ENCODE data around the gene ZNF256. TPM values are rescaled to one million over a fixed set of nuclear protein-coding genes. Genes with fewer than 3 reads are reported as not detected.

Gene ZNF256
- polyA plus RNA-seq, 4 donors: 1.3 to 7.7 (median 2.4) TPM

DNA sequence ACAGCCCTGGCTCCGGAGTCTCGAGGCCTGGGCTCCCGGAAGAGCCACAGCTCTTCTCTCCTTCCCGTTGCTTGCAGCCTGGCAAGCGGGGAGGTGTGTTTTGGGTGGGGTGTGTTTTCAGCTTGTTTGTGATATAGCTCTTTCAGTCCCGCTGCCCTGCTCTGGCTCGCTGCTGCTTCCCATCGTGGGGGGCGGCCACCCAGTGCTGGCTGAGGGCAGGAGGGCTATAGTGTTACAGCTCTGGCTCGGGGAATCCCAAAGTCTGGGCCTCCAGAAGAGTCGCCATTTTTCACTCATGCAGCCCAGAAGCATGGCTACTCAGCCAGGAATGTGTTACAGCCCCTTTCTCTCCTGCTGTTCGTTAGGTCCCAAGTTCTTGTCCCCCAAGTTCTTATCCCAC is 2.2 kb upstream of the ZNF256 start:
- Histone ChIP-seq H3K4me3 (ENCODE audit: low read depth in 1 of 3, low read length in 3 of 3) (no peak overlapping the region), H3K27me3 (ENCODE audit: control insufficient read depth in 3 of 3, insufficient read depth in 3 of 3, low read length in 3 of 3) (no peaks in the 10 kb centered on the region), H3K27ac (ENCODE audit: low read depth in 1 of 3, low read length in 2 of 3) (no peak overlapping the region), H3K9me3 (ENCODE audit: control insufficient read depth in 2 of 2, insufficient read depth in 1 of 2, low read depth in 1 of 2, low read length in 1 of 2) (peaks cover 6 to 69% of the 10 kb centered on the region in 2 donors), H3K4me1 (ENCODE audit: control insufficient read depth in 3 of 3, insufficient read depth in 2 of 3, low read depth in 1 of 3, low read length in 2 of 3) (peaks cover 0 to 8% (median 6%) of the 10 kb centered on the region in 3 donors), H3K36me3 (ENCODE audit: control insufficient read depth in 3 of 3, insufficient read depth in 2 of 3, low read depth in 1 of 3, low read length in 3 of 3) (peaks cover 0 to 4% (median 2%) of the 10 kb centered on the region in 3 donors)
- DNase-seq (no peak), FAIRE-seq (no peak)
- 92 to 95% (median 92%) methylated on average over 11 to 12 of the region's 12 CpGs for WGBS, 3 donors

DNA sequence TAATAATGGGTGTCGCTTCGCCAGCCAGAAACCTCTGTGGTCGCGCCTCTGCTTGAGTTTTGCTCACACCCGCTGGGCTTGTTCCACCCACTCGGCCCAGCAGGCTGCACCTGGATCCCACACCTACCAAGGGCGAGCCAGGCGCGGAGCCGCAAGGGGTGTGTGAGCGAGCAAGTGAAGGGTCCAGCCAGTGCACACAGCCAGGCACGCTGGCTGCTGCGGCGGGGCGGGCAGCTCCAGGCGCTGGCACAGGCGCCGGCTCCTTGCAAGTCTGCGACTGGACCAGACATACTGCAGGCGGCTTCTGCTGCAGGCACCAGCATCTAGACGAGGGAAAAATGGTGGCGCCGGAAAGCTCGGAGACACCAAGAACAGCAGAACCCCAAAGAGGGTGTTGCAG is 1.8 kb upstream of the ZNF256 start:
- WGBS, 3 donors: 92 to 96% (median 94%) methylated on average over 21 to 24 of the region's 24 CpGs
- FAIRE-seq (no peak), DNase-seq (no peak)
- peaks cover 0 to 8% (median 6%) of the 10 kb centered on the region in 3 donors for H3K4me1 ChIP-seq (ENCODE audit: control insufficient read depth in 3 of 3, insufficient read depth in 2 of 3, low read depth in 1 of 3, low read length in 2 of 3)
- H3K9me3 ChIP-seq (ENCODE audit: control insufficient read depth in 2 of 2, insufficient read depth in 1 of 2, low read depth in 1 of 2, low read length in 1 of 2): peaks cover 6 to 69% of the 10 kb centered on the region in 2 donors
- H3K36me3 ChIP-seq (ENCODE audit: control insufficient read depth in 3 of 3, insufficient read depth in 2 of 3, low read depth in 1 of 3, low read length in 3 of 3): peaks cover 0 to 6% (median 4%) of the 10 kb centered on the region in 3 donors
- H3K27ac ChIP-seq (ENCODE audit: low read depth in 1 of 3, low read length in 2 of 3): no peak overlapping the region
- no peak overlapping the region for H3K4me3 ChIP-seq (ENCODE audit: low read depth in 1 of 3, low read length in 3 of 3)
- no peaks in the 10 kb centered on the region for H3K27me3 ChIP-seq (ENCODE audit: control insufficient read depth in 3 of 3, insufficient read depth in 3 of 3, low read length in 3 of 3)

DNA sequence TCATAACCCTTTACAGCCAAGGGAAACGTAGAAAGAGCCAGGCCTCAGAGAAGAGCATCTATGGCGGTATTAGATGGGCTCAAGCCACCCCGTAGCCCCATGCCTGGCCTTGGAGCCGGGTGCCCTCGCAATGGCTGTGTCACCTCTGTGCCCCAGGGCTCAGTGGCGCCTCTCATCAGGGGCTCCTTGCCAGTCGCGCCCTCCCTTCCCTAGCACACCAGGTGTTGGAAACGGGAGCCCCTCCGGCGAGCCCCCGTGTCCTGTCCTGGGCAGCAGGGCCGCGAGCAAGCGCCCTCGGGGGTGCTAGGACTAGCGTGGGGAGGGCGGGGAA is 453 bp downstream of the ZNF256 start:
- Histone ChIP-seq H3K9me3 (ENCODE audit: control insufficient read depth in 2 of 2, insufficient read depth in 1 of 2, low read depth in 1 of 2, low read length in 1 of 2) (peaks cover 12 to 69% of the 10 kb centered on the region in 2 donors), H3K27me3 (ENCODE audit: control insufficient read depth in 3 of 3, insufficient read depth in 3 of 3, low read length in 3 of 3) (no peaks in the 10 kb centered on the region), H3K4me3 (ENCODE audit: low read depth in 1 of 3, low read length in 3 of 3) (peak overlapping the region; percentile 74 to 82 (median 78)), H3K36me3 (ENCODE audit: control insufficient read depth in 3 of 3, insufficient read depth in 2 of 3, low read depth in 1 of 3, low read length in 3 of 3) (peaks cover 5 to 25% (median 17%) of the 10 kb centered on the region in 3 donors), H3K27ac (ENCODE audit: low read depth in 1 of 3, low read length in 2 of 3) (peak overlapping the region in 2 of 3 donors; percentile 70 to 86), H3K4me1 (ENCODE audit: control insufficient read depth in 3 of 3, insufficient read depth in 2 of 3, low read depth in 1 of 3, low read length in 2 of 3) (peaks cover 0 to 8% (median 6%) of the 10 kb centered on the region in 3 donors)
- no peak for DNase-seq
- FAIRE-seq: no peak
- WGBS, 3 donors: 1 to 3% (median 3%) methylated on average over 18 of the region's 18 CpGs

DNA sequence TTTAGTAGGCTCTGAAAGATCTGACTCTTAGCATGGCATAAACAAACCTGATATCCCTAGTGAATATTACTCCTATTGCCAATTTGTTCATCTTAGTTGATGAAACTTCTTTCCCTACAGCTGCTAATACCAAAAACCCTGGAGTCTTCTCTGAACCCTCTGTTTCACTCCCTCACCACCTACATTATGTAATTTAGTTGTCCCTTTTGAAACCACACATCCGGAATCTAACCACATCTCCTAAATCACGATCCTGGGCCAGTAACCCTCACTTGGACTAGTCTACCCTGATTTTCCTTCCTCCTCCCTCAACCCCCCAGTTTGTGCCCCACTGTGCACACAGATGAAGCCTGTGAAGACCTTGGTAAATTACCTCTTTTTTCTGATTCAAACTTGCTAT is 1.2 kb downstream of the ZNF256 start:
- FAIRE-seq: no peak
- Histone ChIP-seq H3K36me3 (ENCODE audit: control insufficient read depth in 3 of 3, insufficient read depth in 2 of 3, low read depth in 1 of 3, low read length in 3 of 3) (peaks cover 8 to 26% (median 23%) of the 10 kb centered on the region in 3 donors), H3K4me3 (ENCODE audit: low read depth in 1 of 3, low read length in 3 of 3) (peak overlapping the region in 2 of 3 donors; percentile 78 to 82), H3K4me1 (ENCODE audit: control insufficient read depth in 3 of 3, insufficient read depth in 2 of 3, low read depth in 1 of 3, low read length in 2 of 3) (peaks cover 0 to 8% (median 6%) of the 10 kb centered on the region in 3 donors), H3K27ac (ENCODE audit: low read depth in 1 of 3, low read length in 2 of 3) (no peak overlapping the region), H3K9me3 (ENCODE audit: control insufficient read depth in 2 of 2, insufficient read depth in 1 of 2, low read depth in 1 of 2, low read length in 1 of 2) (peaks cover 17 to 76% of the 10 kb centered on the region in 2 donors), H3K27me3 (ENCODE audit: control insufficient read depth in 3 of 3, insufficient read depth in 3 of 3, low read length in 3 of 3) (no peaks in the 10 kb centered on the region)
- WGBS, 3 donors: 56 to 84% (median 69%) methylated on average over 2 of the region's 2 CpGs
- no peak for DNase-seq

DNA sequence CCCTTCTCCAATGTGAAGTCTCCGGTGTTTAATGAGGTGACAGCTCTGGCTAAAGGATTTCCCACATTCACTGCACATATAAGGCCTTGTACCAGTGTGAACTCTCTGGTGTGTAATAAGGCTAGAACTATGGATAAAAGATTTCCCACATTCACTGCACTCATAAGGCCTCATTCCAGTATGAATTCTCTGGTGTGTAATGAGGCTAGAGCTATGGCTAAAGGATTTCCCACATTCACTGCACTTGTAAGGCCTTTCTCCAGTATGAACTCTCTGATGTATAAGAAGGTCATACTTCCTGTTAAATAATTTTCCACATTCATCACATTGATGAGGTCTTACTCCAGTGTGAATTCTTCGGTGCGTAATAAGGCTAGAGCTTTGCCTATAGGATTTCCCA is 5.9 kb downstream of the ZNF256 start:
- H3K27ac ChIP-seq (ENCODE audit: low read depth in 1 of 3, low read length in 2 of 3): no peak overlapping the region
- H3K4me3 ChIP-seq (ENCODE audit: low read depth in 1 of 3, low read length in 3 of 3): no peak overlapping the region
- no peak for DNase-seq
- no peak for FAIRE-seq
- 96 to 99% (median 98%) methylated on average over 3 of the region's 3 CpGs for WGBS, 3 donors
- peaks cover 19 to 73% of the 10 kb centered on the region in 2 donors for H3K9me3 ChIP-seq (ENCODE audit: control insufficient read depth in 2 of 2, insufficient read depth in 1 of 2, low read depth in 1 of 2, low read length in 1 of 2)
- peaks cover 14 to 36% (median 33%) of the 10 kb centered on the region in 3 donors for H3K36me3 ChIP-seq (ENCODE audit: control insufficient read depth in 3 of 3, insufficient read depth in 2 of 3, low read depth in 1 of 3, low read length in 3 of 3)
- H3K27me3 ChIP-seq (ENCODE audit: control insufficient read depth in 3 of 3, insufficient read depth in 3 of 3, low read length in 3 of 3): no peaks in the 10 kb centered on the region
- H3K4me1 ChIP-seq (ENCODE audit: control insufficient read depth in 3 of 3, insufficient read depth in 2 of 3, low read depth in 1 of 3, low read length in 2 of 3): peaks cover 0 to 4% (median 3%) of the 10 kb centered on the region in 3 donors

DNA sequence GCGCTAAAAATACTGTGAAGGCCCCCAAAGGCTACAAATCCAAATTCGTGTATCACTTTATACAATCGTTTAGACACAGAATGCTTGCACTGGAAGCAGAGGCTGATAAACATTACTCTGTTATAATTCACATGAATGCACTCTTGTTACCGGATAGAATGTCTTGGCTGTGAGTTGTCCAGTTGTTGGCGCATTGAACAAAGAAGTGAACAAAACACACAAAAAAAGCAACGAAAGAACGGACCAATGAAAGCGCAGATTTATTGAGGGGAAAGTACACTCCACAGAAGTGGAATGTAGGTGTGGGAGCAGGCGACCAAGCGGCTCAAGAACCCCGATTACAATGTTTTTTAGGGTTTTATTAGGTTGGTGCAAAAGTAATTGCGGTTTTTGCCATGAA is 11.8 kb downstream of the ZNF256 start:
- H3K4me3 ChIP-seq (ENCODE audit: low read depth in 1 of 3, low read length in 3 of 3): no peak overlapping the region
- DNase-seq: no peak
- H3K36me3 ChIP-seq (ENCODE audit: control insufficient read depth in 3 of 3, insufficient read depth in 2 of 3, low read depth in 1 of 3, low read length in 3 of 3): peaks cover under 1 to 24% (median 4%) of the 10 kb centered on the region in 3 donors
- H3K27me3 ChIP-seq (ENCODE audit: control insufficient read depth in 3 of 3, insufficient read depth in 3 of 3, low read length in 3 of 3): no peaks in the 10 kb centered on the region
- FAIRE-seq: no peak
- H3K9me3 ChIP-seq (ENCODE audit: control insufficient read depth in 2 of 2, insufficient read depth in 1 of 2, low read depth in 1 of 2, low read length in 1 of 2): peaks cover 5 to 68% of the 10 kb centered on the region in 2 donors
- WGBS, 3 donors: 88 to 93% (median 91%) methylated on average over 12 of the region's 12 CpGs
- H3K4me1 ChIP-seq (ENCODE audit: control insufficient read depth in 3 of 3, insufficient read depth in 2 of 3, low read depth in 1 of 3, low read length in 2 of 3): no peaks in the 10 kb centered on the region
- H3K27ac ChIP-seq (ENCODE audit: low read depth in 1 of 3, low read length in 2 of 3): no peak overlapping the region

DNA sequence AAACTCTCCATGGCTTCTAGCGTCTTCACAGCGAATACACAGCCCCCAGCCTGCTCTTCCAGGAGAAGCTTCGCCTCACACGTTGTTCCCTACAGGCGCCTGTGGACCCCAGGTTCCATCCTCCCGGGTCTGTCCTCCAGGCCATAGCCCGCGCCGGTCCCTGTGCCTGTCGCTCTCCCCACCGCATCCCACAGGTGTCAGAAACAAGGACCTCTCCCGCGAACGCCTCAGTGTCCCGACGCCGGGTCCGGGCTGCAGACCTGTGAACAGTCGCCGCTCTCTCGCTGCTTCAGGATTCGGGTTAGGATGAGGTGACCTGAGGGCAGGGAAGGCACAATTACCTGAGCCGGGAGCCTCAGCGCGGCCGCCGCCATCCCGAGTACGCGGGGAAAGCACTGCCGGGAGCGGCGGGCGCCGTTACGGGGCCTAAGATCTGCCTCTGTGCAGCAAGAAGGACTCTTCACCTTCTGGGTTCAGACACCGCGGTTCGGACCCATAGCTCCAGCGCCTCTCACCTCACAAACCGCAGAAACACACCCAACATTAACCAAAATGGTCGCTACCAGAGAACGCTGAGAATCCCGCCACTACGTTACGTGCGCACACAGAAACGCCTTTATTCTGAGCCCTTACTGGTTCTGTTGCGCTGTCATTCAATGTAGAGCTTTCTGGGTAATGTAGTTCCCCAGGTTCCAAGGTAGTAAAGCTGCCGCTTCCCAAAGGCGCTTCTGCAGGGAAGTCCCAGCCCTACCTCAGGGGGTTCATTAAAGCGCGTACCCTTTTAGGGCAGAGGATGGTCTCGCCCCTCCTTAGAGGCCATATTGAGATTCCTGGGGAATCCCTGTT is 12.5 kb downstream of the ZNF256 start, which contains the start of gene ZNF418:
Gene ZNF418 (minus strand): TSS at position 583 of the 846 bp plus-strand sequence. CDS start 1,580 bp downstream, outside the sequence.
- H3K27ac ChIP-seq (ENCODE audit: low read depth in 1 of 3, low read length in 2 of 3): peak within 1 kb of the TSS in 2 of 3 donors; percentile 68 to 77
- peaks cover 0 to 25% (median 4%) of the 10 kb centered on the region in 3 donors for H3K36me3 ChIP-seq (ENCODE audit: control insufficient read depth in 3 of 3, insufficient read depth in 2 of 3, low read depth in 1 of 3, low read length in 3 of 3)
- DNase-seq (peak; percentile 74 to 89), FAIRE-seq (no peak)
- peak within 1 kb of the TSS; percentile 47 to 82 (median 58) for H3K4me3 ChIP-seq (ENCODE audit: low read depth in 1 of 3, low read length in 3 of 3)
- H3K4me1 ChIP-seq (ENCODE audit: control insufficient read depth in 3 of 3, insufficient read depth in 2 of 3, low read depth in 1 of 3, low read length in 2 of 3): no peaks in the 10 kb centered on the region
- peaks cover 5 to 74% of the 10 kb centered on the region in 2 donors for H3K9me3 ChIP-seq (ENCODE audit: control insufficient read depth in 2 of 2, insufficient read depth in 1 of 2, low read depth in 1 of 2, low read length in 1 of 2)
- H3K27me3 ChIP-seq (ENCODE audit: control insufficient read depth in 3 of 3, insufficient read depth in 3 of 3, low read length in 3 of 3): no peaks in the 10 kb centered on the region
- WGBS, 3 donors: 5 to 18% (median 17%) methylated on average over 54 of the region's 54 CpGs

DNA sequence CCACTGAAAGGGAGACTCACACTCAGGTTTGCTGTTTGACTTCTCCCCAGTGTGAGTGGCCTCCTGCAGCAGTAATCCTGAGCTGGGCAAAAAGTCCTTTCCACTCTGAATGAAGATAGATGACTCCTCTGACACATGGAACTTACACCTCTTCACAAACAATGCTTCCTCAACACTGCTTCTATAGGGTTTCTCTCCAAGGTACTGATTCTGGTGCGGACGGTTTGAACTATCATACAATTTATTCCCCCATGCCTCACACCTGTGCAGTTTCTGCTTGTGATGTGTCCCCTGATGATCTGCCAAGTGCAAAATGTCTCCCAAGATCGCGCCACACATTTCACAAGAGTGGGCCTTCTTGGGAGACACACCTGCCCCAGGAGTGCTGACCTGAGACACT is 19.9 kb downstream of the ZNF256 start:
- FAIRE-seq: no peak
- Histone ChIP-seq H3K4me3 (ENCODE audit: low read depth in 1 of 3, low read length in 3 of 3) (no peak overlapping the region), H3K36me3 (ENCODE audit: control insufficient read depth in 3 of 3, insufficient read depth in 2 of 3, low read depth in 1 of 3, low read length in 3 of 3) (peaks cover 0 to 44% (median 0%) of the 10 kb centered on the region in 3 donors), H3K4me1 (ENCODE audit: control insufficient read depth in 3 of 3, insufficient read depth in 2 of 3, low read depth in 1 of 3, low read length in 2 of 3) (no peaks in the 10 kb centered on the region), H3K27ac (ENCODE audit: low read depth in 1 of 3, low read length in 2 of 3) (no peak overlapping the region), H3K9me3 (ENCODE audit: control insufficient read depth in 2 of 2, insufficient read depth in 1 of 2, low read depth in 1 of 2, low read length in 1 of 2) (peaks cover 0 to 93% of the 10 kb centered on the region in 2 donors), H3K27me3 (ENCODE audit: control insufficient read depth in 3 of 3, insufficient read depth in 3 of 3, low read length in 3 of 3) (no peaks in the 10 kb centered on the region)
- WGBS, 3 donors: 94 to 99% (median 97%) methylated on average over 4 of the region's 4 CpGs
- DNase-seq: no peak

Measured in small intestine (tissue), 7 donors.